ENCODE results near the gene METTL9.

DNA sequence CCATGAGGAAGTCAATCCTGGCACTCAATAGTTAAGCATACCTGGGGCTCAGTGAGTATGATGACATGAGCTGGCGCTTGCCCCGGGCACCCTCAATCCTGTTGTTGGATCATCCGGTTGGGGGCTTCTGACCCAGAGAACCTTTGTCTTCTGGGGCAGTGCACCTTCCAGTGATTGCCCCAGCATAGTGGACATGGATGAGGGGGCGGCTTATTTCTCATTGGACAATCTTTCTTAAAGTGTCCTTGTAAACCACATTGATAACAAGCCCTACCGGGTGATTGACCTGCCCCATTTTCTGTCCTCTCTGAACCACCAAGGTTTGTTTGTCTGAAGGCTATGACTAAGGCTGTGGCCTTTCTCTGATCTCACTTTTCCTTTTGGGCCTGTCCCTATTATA is 34.8 kb downstream of the METTL9 start:
- TF ChIP-seq, protein P1, sequence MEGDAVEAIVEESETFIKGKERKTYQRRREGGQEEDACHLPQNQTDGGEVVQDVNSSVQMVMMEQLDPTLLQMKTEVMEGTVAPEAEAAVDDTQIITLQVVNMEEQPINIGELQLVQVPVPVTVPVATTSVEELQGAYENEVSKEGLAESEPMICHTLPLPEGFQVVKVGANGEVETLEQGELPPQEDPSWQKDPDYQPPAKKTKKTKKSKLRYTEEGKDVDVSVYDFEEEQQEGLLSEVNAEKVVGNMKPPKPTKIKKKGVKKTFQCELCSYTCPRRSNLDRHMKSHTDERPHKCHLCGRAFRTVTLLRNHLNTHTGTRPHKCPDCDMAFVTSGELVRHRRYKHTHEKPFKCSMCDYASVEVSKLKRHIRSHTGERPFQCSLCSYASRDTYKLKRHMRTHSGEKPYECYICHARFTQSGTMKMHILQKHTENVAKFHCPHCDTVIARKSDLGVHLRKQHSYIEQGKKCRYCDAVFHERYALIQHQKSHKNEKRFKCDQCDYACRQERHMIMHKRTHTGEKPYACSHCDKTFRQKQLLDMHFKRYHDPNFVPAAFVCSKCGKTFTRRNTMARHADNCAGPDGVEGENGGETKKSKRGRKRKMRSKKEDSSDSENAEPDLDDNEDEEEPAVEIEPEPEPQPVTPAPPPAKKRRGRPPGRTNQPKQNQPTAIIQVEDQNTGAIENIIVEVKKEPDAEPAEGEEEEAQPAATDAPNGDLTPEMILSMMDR (IDR thresholded peaks at IDR 0.05), result no peak
- no peak for TF ChIP-seq POLR2A (IDR thresholded peaks at IDR 0.05)

All from uterus (tissue), 2 donors.